CD4-positive, alpha-beta T cell (primary cell): ENCODE data around the gene CRYBB1. TPM values are rescaled to one million over a fixed set of nuclear protein-coding genes. Genes with fewer than 3 reads are reported as not detected.

ENCODE experiments used
- ATAC-seq: fragments of 200-7000 bp; cut with Tn5 transposase; one replicate; pipeline ENCODE4 v1.10.0; 2022; ENCODE audit warnings: mild to moderate bottlenecking; ENCODE audit not compliant: poor library complexity
- CTCF ChIA-PET: fragments of 350-600 bp; sonication (Branson Sonifier 250); formaldehyde crosslinking; loops from one replicate; lab custom pipeline; 2021; ENCODE audit warnings: antibody characterized with exemption, inconsistent platforms; lab: Charles Lee
- POLR2A ChIA-PET: fragments of 350-600 bp; sonication (Branson Sonifier 250); formaldehyde crosslinking; loops from one replicate; lab custom pipeline; 2021; ENCODE audit warnings: antibody characterized with exemption, inconsistent platforms; lab: Charles Lee
- DNase-seq, 14 experiments: peaks; one replicate each; pipeline ENCODE4 v3.0.0-alpha.2; 2013 to 2020; ENCODE audit warnings: mixed read lengths in 2 of 14
- H3K27ac ChIP-seq, 2 donors: one replicate each; pipeline versions ENCODE4 v1.5.1 to v1.7.0; 2013; ENCODE audit warnings: low read length in 2 of 2, low read depth in 1 of 2, mild to moderate bottlenecking in 1 of 2
- H3K27me3 ChIP-seq, 2 experiments: 1 replicate in 1 of 2; 2 replicates in 1 of 2; pipeline versions ENCODE4 v1.6.1 to v1.7.0; 2013; ENCODE audit warnings: low read length in 2 of 2, control low read depth in 1 of 2, mild to moderate bottlenecking in 1 of 2, moderate library complexity in 1 of 2; ENCODE audit not compliant: insufficient read depth in 2 of 2, control insufficient read depth in 1 of 2
- H3K36me3 ChIP-seq: one replicate; pipeline ENCODE4 v1.6.1; 2013; ENCODE audit warnings: low read length, control low read depth; ENCODE audit not compliant: insufficient read depth
- H3K4me1 ChIP-seq: one replicate; pipeline ENCODE4 v1.6.1; 2013; ENCODE audit warnings: low read length, control low read depth; ENCODE audit not compliant: insufficient read depth
- H3K4me3 ChIP-seq: one replicate; pipeline ENCODE4 v1.5.1; 2013; ENCODE audit warnings: mild to moderate bottlenecking, low read length, moderate library complexity
- H3K9me3 ChIP-seq, 2 experiments: 1 replicate in 1 of 2; 2 replicates in 1 of 2; pipeline versions ENCODE4 v1.6.1 to v1.7.0; 2013; ENCODE audit warnings: low read length in 2 of 2, mild to moderate bottlenecking in 2 of 2, control low read depth in 1 of 2, moderate library complexity in 1 of 2; ENCODE audit not compliant: control insufficient read depth in 1 of 2, insufficient read depth in 1 of 2
- H3K27ac Mint-ChIP-seq: one replicate; pipeline ENCODE4 v1.8.0; 2020; ENCODE audit warnings: mixed read lengths
- H3K27me3 Mint-ChIP-seq: one replicate; pipeline ENCODE4 v1.8.0; 2021; ENCODE audit warnings: mixed read lengths
- H3K36me3 Mint-ChIP-seq: one replicate; pipeline ENCODE4 v1.8.0; 2021; ENCODE audit warnings: low read depth, mixed read lengths
- H3K4me1 Mint-ChIP-seq: one replicate; pipeline ENCODE4 v1.8.0; 2021; ENCODE audit warnings: low read depth, mixed read lengths
- H3K4me3 Mint-ChIP-seq: one replicate; pipeline ENCODE4 v1.8.0; 2020; ENCODE audit warnings: mild to moderate bottlenecking, mixed read lengths
- H3K9me3 Mint-ChIP-seq: one replicate; pipeline ENCODE4 v1.8.0; 2020; ENCODE audit warnings: mixed read lengths
- intact Hi-C, 2 experiments: fragments of 100-400 bp; cut with DNase I in 1 of 2; cut with micrococcal nuclease in 1 of 2; formaldehyde crosslinking; loops; one replicate each; pipeline versions ENCODE4 v1.15.1 to v1.9.0; 2023 to 2025; cut with DNase I, micrococcal nuclease
- total RNA-seq, 174 experiments: library from RNA in 2 of 174; stranded (reverse) in 2 of 174; gene quantifications; one replicate each; pipeline ENCODE4 v1.2.3 and lab custom pipeline; 2021 to 2026
- TF ChIP-seq, protein P1 (sequence below): fragments of 200-600 bp; IDR thresholded peaks from one replicate; pipeline ENCODE4 v1.8.0; 2022; ENCODE audit warnings: antibody characterized with exemption, mild to moderate bottlenecking

CRYBB1 gene
- total RNA-seq, 2 experiments from 2014 or later: not detected

DNA sequence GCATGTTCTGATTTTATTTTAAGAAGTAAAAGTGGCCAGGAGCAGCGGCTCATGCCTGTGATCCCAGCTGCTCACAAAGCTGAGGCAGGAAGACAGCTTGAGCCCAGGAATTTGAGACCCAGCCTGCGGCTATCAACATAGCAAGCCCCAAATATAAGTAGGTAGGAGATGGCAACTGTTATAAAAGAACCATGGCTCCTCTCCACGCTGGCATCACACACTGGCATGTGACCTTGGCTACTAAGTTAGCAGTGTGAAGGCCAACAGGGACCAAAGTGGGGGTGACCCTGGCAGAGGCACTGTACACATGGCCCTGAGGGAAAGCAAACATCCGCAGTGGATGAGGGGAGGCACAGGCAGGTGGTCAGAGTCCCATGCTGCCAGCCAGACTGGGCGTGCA, 60.9 kb downstream of the CRYBB1 start:
- H3K27ac Mint-ChIP-seq: no peak overlapping the region
- ATAC-seq (no peak), DNase-seq (no peak)
- TF ChIP-seq, protein P1, sequence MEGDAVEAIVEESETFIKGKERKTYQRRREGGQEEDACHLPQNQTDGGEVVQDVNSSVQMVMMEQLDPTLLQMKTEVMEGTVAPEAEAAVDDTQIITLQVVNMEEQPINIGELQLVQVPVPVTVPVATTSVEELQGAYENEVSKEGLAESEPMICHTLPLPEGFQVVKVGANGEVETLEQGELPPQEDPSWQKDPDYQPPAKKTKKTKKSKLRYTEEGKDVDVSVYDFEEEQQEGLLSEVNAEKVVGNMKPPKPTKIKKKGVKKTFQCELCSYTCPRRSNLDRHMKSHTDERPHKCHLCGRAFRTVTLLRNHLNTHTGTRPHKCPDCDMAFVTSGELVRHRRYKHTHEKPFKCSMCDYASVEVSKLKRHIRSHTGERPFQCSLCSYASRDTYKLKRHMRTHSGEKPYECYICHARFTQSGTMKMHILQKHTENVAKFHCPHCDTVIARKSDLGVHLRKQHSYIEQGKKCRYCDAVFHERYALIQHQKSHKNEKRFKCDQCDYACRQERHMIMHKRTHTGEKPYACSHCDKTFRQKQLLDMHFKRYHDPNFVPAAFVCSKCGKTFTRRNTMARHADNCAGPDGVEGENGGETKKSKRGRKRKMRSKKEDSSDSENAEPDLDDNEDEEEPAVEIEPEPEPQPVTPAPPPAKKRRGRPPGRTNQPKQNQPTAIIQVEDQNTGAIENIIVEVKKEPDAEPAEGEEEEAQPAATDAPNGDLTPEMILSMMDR: no peak
- peaks cover 4% of the 10 kb centered on the region for H3K4me1 Mint-ChIP-seq
- Histone ChIP-seq H3K9me3 (no peaks in the 10 kb centered on the region), H3K4me3 (no peak overlapping the region), H3K36me3 (peaks cover 13% of the 10 kb centered on the region), H3K4me1 (peaks cover 7% of the 10 kb centered on the region), H3K27me3 (no peaks in the 10 kb centered on the region), H3K27ac (no peak overlapping the region)
- no peaks in the 10 kb centered on the region for H3K27me3 Mint-ChIP-seq
- no peak overlapping the region for H3K4me3 Mint-ChIP-seq
- no peaks in the 10 kb centered on the region for H3K9me3 Mint-ChIP-seq
- intact Hi-C loops: no loop called here
- ChIA-PET POLR2A (no interaction called here), CTCF (no interaction called here)
- no peaks in the 10 kb centered on the region for H3K36me3 Mint-ChIP-seq

DNA sequence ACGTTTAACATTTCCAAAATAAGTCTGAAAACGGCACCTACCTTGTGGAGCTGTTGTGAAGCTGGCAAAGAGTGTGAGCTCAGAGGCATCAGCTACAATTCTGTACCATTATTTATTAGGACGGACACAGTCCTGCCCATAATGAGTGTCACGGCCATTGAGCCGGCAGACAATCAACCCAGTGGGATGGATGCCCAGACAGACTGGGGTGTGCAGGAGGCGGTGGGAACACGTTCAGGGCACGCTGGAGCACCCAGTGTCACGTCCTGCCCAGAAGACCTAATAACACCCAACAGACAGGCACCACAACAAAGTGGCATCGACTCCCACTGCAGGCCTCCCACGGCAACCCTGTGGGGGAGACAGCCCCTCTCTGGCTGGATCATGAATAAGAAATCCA, 62.3 kb downstream of the CRYBB1 start:
- no peaks in the 10 kb centered on the region for H3K36me3 Mint-ChIP-seq
- POLR2A ChIA-PET: no interaction called here

DNA sequence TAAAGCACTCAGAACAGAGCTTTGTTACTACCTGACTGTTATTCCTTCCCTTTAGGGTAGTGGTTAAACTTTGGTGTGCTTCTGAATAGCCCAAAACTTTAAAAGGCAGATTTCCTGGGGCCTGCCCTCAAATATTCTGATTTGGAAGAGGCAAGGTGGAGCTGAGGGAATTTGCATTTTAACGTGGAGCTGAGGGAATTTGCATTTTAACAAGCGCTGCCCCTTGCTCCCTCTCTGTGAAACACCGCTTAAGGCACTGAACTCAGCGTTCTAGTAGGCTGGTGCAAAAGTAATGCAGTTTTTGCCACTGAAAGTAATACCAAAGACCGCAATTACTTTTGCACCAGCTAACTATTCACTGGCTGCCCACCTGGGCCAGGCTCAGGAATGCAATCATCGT, 62.9 kb downstream of the CRYBB1 start:
- Histone ChIP-seq H3K4me1 (peaks cover 7% of the 10 kb centered on the region), H3K27ac (no peak overlapping the region), H3K4me3 (no peak overlapping the region), H3K36me3 (peaks cover 11% of the 10 kb centered on the region), H3K9me3 (no peaks in the 10 kb centered on the region), H3K27me3 (no peaks in the 10 kb centered on the region)
- TF ChIP-seq, protein P1: no peak
- Mint-ChIP-seq H3K36me3 (no peaks in the 10 kb centered on the region), H3K27ac (no peak overlapping the region), H3K27me3 (no peaks in the 10 kb centered on the region), H3K9me3 (no peaks in the 10 kb centered on the region), H3K4me3 (no peak overlapping the region), H3K4me1 (peaks cover 4% of the 10 kb centered on the region)
- intact Hi-C loops: no loop called here
- no peak for DNase-seq
- POLR2A ChIA-PET: no interaction called here
- no peak for ATAC-seq
- CTCF ChIA-PET: no interaction called here

More for the DNA sequence above, 62.3 kb downstream of the CRYBB1 start:
- peaks cover 13% of the 10 kb centered on the region for H3K36me3 ChIP-seq
- H3K4me3 ChIP-seq: no peak overlapping the region
- H3K27me3 ChIP-seq: no peaks in the 10 kb centered on the region
- no peak overlapping the region for H3K27ac ChIP-seq
- no peak overlapping the region for H3K4me3 Mint-ChIP-seq
- no peaks in the 10 kb centered on the region for H3K27me3 Mint-ChIP-seq
- peaks cover 7% of the 10 kb centered on the region for H3K4me1 ChIP-seq
- no peaks in the 10 kb centered on the region for H3K9me3 ChIP-seq
- no peak overlapping the region for H3K27ac Mint-ChIP-seq
- ATAC-seq: no peak
- TF ChIP-seq, protein P1: no peak
- CTCF ChIA-PET: no interaction called here
- H3K4me1 Mint-ChIP-seq: peaks cover 4% of the 10 kb centered on the region
- no peak for DNase-seq
- intact Hi-C loops: no loop called here
- H3K9me3 Mint-ChIP-seq: no peaks in the 10 kb centered on the region
